Activated T-cell treated with anti-CD3 and anti-CD28 coated beads, Interleukin-2, amount 50 U/mL, for 1 hour (primary cell): ENCODE measurements around the gene CXCL17.
"Not testable (repeated sequence)": the region's sequence is repeated elsewhere in the genome, so short reads cannot be mapped to it uniquely, and the experiment has no call there.

Experiments
- DNase-seq: peaks from one replicate; pipeline ENCODE4 v3.0.0-alpha.2; 2020

Gene CXCL17

GRCh38 chr19:42442833-42443232 is at the start of gene CXCL17:
CXCL17 (minus strand) TSS chr19:42442946; CDS start chr19:42442832, 114 bp downstream.
- DNase-seq = no peak

- DNase-seq = no peak
Observed at GRCh38 chr19:42488783-42489521, 46.2 kb upstream of the CXCL17 start.

GRCh38 chr19:42487798-42488178 is 45.0 kb upstream of the CXCL17 start:
- DNase-seq = no peak

- DNase-seq = no peak
Observed at GRCh38 chr19:42487032-42487797, 44.5 kb upstream of the CXCL17 start.

GRCh38 chr19:42485036-42485435 is 42.3 kb upstream of the CXCL17 start:
- not testable (repeated sequence) for DNase-seq

GRCh38 chr19:42480335-42481095 is 37.8 kb upstream of the CXCL17 start:
- no peak for DNase-seq

GRCh38 chr19:42479736-42480135 is 37.0 kb upstream of the CXCL17 start:
- DNase-seq = no peak

- DNase-seq = no peak
Observed at GRCh38 chr19:42478765-42479311, 36.1 kb upstream of the CXCL17 start.

GRCh38 chr19:42477933-42478332 is 35.2 kb upstream of the CXCL17 start:
- DNase-seq = no peak

GRCh38 chr19:42477117-42477516 is 34.4 kb upstream of the CXCL17 start:
- no peak for DNase-seq

- no peak for DNase-seq
Observed at GRCh38 chr19:42475366-42475765, 32.6 kb upstream of the CXCL17 start.

GRCh38 chr19:42474743-42475142 is 32.0 kb upstream of the CXCL17 start:
- DNase-seq = no peak

- DNase-seq = no peak
Observed at GRCh38 chr19:42473686-42474085, 30.9 kb upstream of the CXCL17 start.

GRCh38 chr19:42472402-42473147 is 29.8 kb upstream of the CXCL17 start:
- DNase-seq = no peak

GRCh38 chr19:42471554-42472249 is 29.0 kb upstream of the CXCL17 start:
- no peak for DNase-seq

GRCh38 chr19:42469311-42470235 is 26.8 kb upstream of the CXCL17 start:
- DNase-seq = no peak

GRCh38 chr19:42468273-42468796 is 25.6 kb upstream of the CXCL17 start:
- DNase-seq = no peak

GRCh38 chr19:42467183-42467760 is 24.5 kb upstream of the CXCL17 start:
- no peak for DNase-seq

- DNase-seq = no peak
Observed at GRCh38 chr19:42466521-42467182, 23.9 kb upstream of the CXCL17 start.
